ENCODE measurements around the gene EPHA4. TPM values are rescaled to one million over a fixed set of nuclear protein-coding genes. Genes with fewer than 3 reads are reported as not detected.

The EPHA4 gene
- total RNA-seq, 1 donor from 2014 or later = 24.0 TPM

- no peaks in the 10 kb centered on the region for H3K4me1 ChIP-seq (ENCODE audit: control insufficient read depth in 3 of 3, insufficient read depth in 3 of 3, low read length in 3 of 3)
- H3K9ac ChIP-seq (ENCODE audit: low read depth in 1 of 3, low read length in 3 of 3) = no peak overlapping the region
- no peak overlapping the region for H3K27ac ChIP-seq (ENCODE audit: low read depth, low read length)
- H3K36me3 ChIP-seq (ENCODE audit: control insufficient read depth in 3 of 3, insufficient read depth in 3 of 3, low read length in 3 of 3) = peaks cover 0 to 5% (median 0%) of the 10 kb centered on the region in 3 donors
- no peak overlapping the region for H3K4me3 ChIP-seq (ENCODE audit: low read length in 3 of 3)
- no peaks in the 10 kb centered on the region for H3K9me3 ChIP-seq (ENCODE audit: control insufficient read depth in 3 of 3, low read length in 3 of 3)
- no peaks in the 10 kb centered on the region for H3K27me3 ChIP-seq (ENCODE audit: control insufficient read depth in 3 of 3, insufficient read depth in 3 of 3, low read length in 3 of 3)
Observed at GRCh38 chr2:221435171-221435570, 136.9 kb downstream of the EPHA4 start.

GRCh38 chr2:221434142-221434541 is 138.0 kb downstream of the EPHA4 start:
- Histone ChIP-seq H3K9ac (ENCODE audit: low read depth in 1 of 3, low read length in 3 of 3) (no peak overlapping the region), H3K4me1 (ENCODE audit: control insufficient read depth in 3 of 3, insufficient read depth in 3 of 3, low read length in 3 of 3) (no peaks in the 10 kb centered on the region), H3K27me3 (ENCODE audit: control insufficient read depth in 3 of 3, insufficient read depth in 3 of 3, low read length in 3 of 3) (no peaks in the 10 kb centered on the region), H3K9me3 (ENCODE audit: control insufficient read depth in 3 of 3, low read length in 3 of 3) (no peaks in the 10 kb centered on the region), H3K36me3 (ENCODE audit: control insufficient read depth in 3 of 3, insufficient read depth in 3 of 3, low read length in 3 of 3) (peaks cover 0 to 7% (median 0%) of the 10 kb centered on the region in 3 donors), H3K27ac (ENCODE audit: low read depth, low read length) (no peak overlapping the region), H3K4me3 (ENCODE audit: low read length in 3 of 3) (no peak overlapping the region)

GRCh38 chr2:221431477-221431876 is 140.6 kb downstream of the EPHA4 start:
- H3K4me3 ChIP-seq (ENCODE audit: low read length in 3 of 3) = no peak overlapping the region
- no peaks in the 10 kb centered on the region for H3K27me3 ChIP-seq (ENCODE audit: control insufficient read depth in 3 of 3, insufficient read depth in 3 of 3, low read length in 3 of 3)
- no peak overlapping the region for H3K27ac ChIP-seq (ENCODE audit: low read depth, low read length)
- peaks cover 0 to 7% (median 0%) of the 10 kb centered on the region in 3 donors for H3K36me3 ChIP-seq (ENCODE audit: control insufficient read depth in 3 of 3, insufficient read depth in 3 of 3, low read length in 3 of 3)
- no peak overlapping the region for H3K9ac ChIP-seq (ENCODE audit: low read depth in 1 of 3, low read length in 3 of 3)
- H3K4me1 ChIP-seq (ENCODE audit: control insufficient read depth in 3 of 3, insufficient read depth in 3 of 3, low read length in 3 of 3) = no peaks in the 10 kb centered on the region
- no peaks in the 10 kb centered on the region for H3K9me3 ChIP-seq (ENCODE audit: control insufficient read depth in 3 of 3, low read length in 3 of 3)

DNA sequence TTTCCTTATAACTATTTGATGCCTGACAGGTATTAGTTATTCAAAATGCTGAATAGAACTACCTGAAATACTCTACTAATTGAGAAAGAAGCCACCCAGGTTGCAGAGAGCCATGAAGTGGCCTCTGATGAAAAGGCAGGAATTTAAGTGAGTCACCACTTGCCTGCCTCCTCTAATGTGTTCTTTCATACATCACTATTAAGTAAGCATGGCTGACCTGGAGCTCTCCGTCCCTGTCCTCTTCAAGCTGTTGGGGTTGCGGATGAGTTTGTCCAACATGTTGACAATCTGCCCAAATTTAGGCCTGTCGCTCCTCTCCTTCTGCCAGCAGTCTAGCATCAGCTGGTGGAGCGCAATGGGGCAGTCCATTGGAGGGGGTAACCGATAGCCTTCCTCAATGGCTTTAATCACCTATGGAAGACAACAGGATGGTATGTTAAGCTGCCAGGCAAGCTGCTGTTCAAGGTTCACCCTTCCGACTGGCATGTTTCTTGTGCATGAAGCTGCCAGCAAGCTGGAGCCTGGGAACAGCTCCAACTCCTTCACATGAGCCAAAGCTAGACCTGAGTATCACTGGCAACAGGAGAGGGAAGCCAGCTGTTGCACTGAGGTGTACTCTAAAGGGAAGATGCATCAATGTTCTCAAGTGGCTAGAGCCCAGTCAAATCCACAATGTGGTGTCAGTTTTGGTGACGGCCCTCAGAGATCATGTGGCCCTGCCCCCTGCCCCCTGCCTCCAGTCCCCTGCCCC is 142.2 kb downstream of the EPHA4 start:
- no peaks in the 10 kb centered on the region for H3K9me3 ChIP-seq (ENCODE audit: control insufficient read depth in 3 of 3, low read length in 3 of 3)
- peaks cover 0 to 12% (median 0%) of the 10 kb centered on the region in 3 donors for H3K36me3 ChIP-seq (ENCODE audit: control insufficient read depth in 3 of 3, insufficient read depth in 3 of 3, low read length in 3 of 3)
- no peaks in the 10 kb centered on the region for H3K27me3 ChIP-seq (ENCODE audit: control insufficient read depth in 3 of 3, insufficient read depth in 3 of 3, low read length in 3 of 3)
- no peak overlapping the region for H3K9ac ChIP-seq (ENCODE audit: low read depth in 1 of 3, low read length in 3 of 3)
- H3K4me3 ChIP-seq (ENCODE audit: low read length in 3 of 3) = no peak overlapping the region
- no peaks in the 10 kb centered on the region for H3K4me1 ChIP-seq (ENCODE audit: control insufficient read depth in 3 of 3, insufficient read depth in 3 of 3, low read length in 3 of 3)
- H3K27ac ChIP-seq (ENCODE audit: low read depth, low read length) = no peak overlapping the region

GRCh38 chr2:221428896-221429295 is 143.2 kb downstream of the EPHA4 start:
- Histone ChIP-seq H3K4me1 (ENCODE audit: control insufficient read depth in 3 of 3, insufficient read depth in 3 of 3, low read length in 3 of 3) (no peaks in the 10 kb centered on the region), H3K9ac (ENCODE audit: low read depth in 1 of 3, low read length in 3 of 3) (no peak overlapping the region), H3K27ac (ENCODE audit: low read depth, low read length) (no peak overlapping the region), H3K36me3 (ENCODE audit: control insufficient read depth in 3 of 3, insufficient read depth in 3 of 3, low read length in 3 of 3) (peaks cover 0 to 15% (median 0%) of the 10 kb centered on the region in 3 donors), H3K27me3 (ENCODE audit: control insufficient read depth in 3 of 3, insufficient read depth in 3 of 3, low read length in 3 of 3) (no peaks in the 10 kb centered on the region), H3K4me3 (ENCODE audit: low read length in 3 of 3) (no peak overlapping the region), H3K9me3 (ENCODE audit: control insufficient read depth in 3 of 3, low read length in 3 of 3) (no peaks in the 10 kb centered on the region)

- no peak overlapping the region for H3K27ac ChIP-seq (ENCODE audit: low read depth, low read length)
- no peaks in the 10 kb centered on the region for H3K9me3 ChIP-seq (ENCODE audit: control insufficient read depth in 3 of 3, low read length in 3 of 3)
- no peaks in the 10 kb centered on the region for H3K27me3 ChIP-seq (ENCODE audit: control insufficient read depth in 3 of 3, insufficient read depth in 3 of 3, low read length in 3 of 3)
- no peak overlapping the region for H3K9ac ChIP-seq (ENCODE audit: low read depth in 1 of 3, low read length in 3 of 3)
- H3K4me1 ChIP-seq (ENCODE audit: control insufficient read depth in 3 of 3, insufficient read depth in 3 of 3, low read length in 3 of 3) = no peaks in the 10 kb centered on the region
- no peak overlapping the region for H3K4me3 ChIP-seq (ENCODE audit: low read length in 3 of 3)
- peaks cover 0 to 13% (median 0%) of the 10 kb centered on the region in 3 donors for H3K36me3 ChIP-seq (ENCODE audit: control insufficient read depth in 3 of 3, insufficient read depth in 3 of 3, low read length in 3 of 3)
Observed at GRCh38 chr2:221426929-221427328, 145.2 kb downstream of the EPHA4 start.

GRCh38 chr2:221425891-221426290 is 146.2 kb downstream of the EPHA4 start:
- Histone ChIP-seq H3K27ac (ENCODE audit: low read depth, low read length) (no peak overlapping the region), H3K4me3 (ENCODE audit: low read length in 3 of 3) (no peak overlapping the region), H3K4me1 (ENCODE audit: control insufficient read depth in 3 of 3, insufficient read depth in 3 of 3, low read length in 3 of 3) (no peaks in the 10 kb centered on the region), H3K27me3 (ENCODE audit: control insufficient read depth in 3 of 3, insufficient read depth in 3 of 3, low read length in 3 of 3) (no peaks in the 10 kb centered on the region), H3K9me3 (ENCODE audit: control insufficient read depth in 3 of 3, low read length in 3 of 3) (no peaks in the 10 kb centered on the region), H3K9ac (ENCODE audit: low read depth in 1 of 3, low read length in 3 of 3) (no peak overlapping the region), H3K36me3 (ENCODE audit: control insufficient read depth in 3 of 3, insufficient read depth in 3 of 3, low read length in 3 of 3) (peaks cover 0 to 13% (median 0%) of the 10 kb centered on the region in 3 donors)

DNA sequence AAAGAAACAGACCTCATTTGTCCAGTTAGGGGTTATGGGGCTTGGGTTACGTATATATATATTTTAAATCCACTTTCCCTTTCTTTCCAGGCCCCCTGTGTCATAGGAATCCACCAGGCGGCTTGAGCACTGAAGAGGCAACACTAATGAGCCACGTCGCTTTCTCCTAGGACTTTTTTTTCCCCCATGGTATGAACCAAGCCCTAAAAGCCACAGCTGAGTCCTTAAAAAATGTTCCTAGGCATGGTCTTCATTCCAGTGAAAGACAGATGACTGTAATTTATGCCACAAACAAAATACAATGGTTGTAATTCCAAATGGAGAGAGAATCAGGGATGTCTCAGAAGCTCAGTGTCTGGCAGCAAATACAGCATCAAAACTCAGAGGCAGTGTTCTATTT is 146.8 kb downstream of the EPHA4 start:
- H3K4me1 ChIP-seq (ENCODE audit: control insufficient read depth in 3 of 3, insufficient read depth in 3 of 3, low read length in 3 of 3) = no peaks in the 10 kb centered on the region
- no peak overlapping the region for H3K9ac ChIP-seq (ENCODE audit: low read depth in 1 of 3, low read length in 3 of 3)
- no peak overlapping the region for H3K27ac ChIP-seq (ENCODE audit: low read depth, low read length)
- no peaks in the 10 kb centered on the region for H3K27me3 ChIP-seq (ENCODE audit: control insufficient read depth in 3 of 3, insufficient read depth in 3 of 3, low read length in 3 of 3)
- no peaks in the 10 kb centered on the region for H3K9me3 ChIP-seq (ENCODE audit: control insufficient read depth in 3 of 3, low read length in 3 of 3)
- H3K4me3 ChIP-seq (ENCODE audit: low read length in 3 of 3) = no peak overlapping the region
- H3K36me3 ChIP-seq (ENCODE audit: control insufficient read depth in 3 of 3, insufficient read depth in 3 of 3, low read length in 3 of 3) = peaks cover 0 to 13% (median 0%) of the 10 kb centered on the region in 3 donors

DNA sequence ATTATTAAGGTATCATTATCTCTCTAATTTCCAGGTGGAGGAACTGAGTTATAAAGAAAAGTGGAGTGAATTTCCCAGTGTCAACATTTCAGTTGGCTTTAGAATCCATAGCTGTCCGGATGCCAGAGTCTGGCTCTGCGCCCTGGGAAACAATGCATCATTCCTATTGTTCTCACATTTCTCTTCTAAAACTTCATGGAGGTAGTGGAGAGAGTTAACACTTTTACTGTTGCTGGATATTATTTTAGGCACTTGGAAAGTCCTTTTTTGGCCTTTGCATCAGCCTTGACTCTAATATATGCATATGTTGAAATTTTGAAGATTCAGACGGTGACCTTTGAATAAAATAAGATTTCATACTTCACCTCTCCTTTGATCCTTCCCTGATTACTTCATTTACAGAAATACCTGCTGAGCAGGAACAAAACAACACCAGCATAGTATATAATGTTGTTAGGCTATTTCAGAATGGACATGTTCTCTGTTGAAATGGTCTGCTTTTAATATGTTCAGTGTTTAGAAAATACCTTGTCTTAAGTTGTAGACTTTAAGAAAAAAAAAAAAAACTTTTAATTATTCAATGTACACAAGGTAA is 148.8 kb downstream of the EPHA4 start:
- peaks cover 0 to 18% (median 2%) of the 10 kb centered on the region in 3 donors for H3K36me3 ChIP-seq (ENCODE audit: control insufficient read depth in 3 of 3, insufficient read depth in 3 of 3, low read length in 3 of 3)

GRCh38 chr2:221422516-221423209 is 149.4 kb downstream of the EPHA4 start:
- H3K27me3 ChIP-seq (ENCODE audit: control insufficient read depth in 3 of 3, insufficient read depth in 3 of 3, low read length in 3 of 3) = no peaks in the 10 kb centered on the region
- no peak overlapping the region for H3K9ac ChIP-seq (ENCODE audit: low read depth in 1 of 3, low read length in 3 of 3)
- no peak overlapping the region for H3K4me3 ChIP-seq (ENCODE audit: low read length in 3 of 3)
- H3K27ac ChIP-seq (ENCODE audit: low read depth, low read length) = no peak overlapping the region
- no peaks in the 10 kb centered on the region for H3K9me3 ChIP-seq (ENCODE audit: control insufficient read depth in 3 of 3, low read length in 3 of 3)
- peaks cover 0 to 18% (median 2%) of the 10 kb centered on the region in 3 donors for H3K36me3 ChIP-seq (ENCODE audit: control insufficient read depth in 3 of 3, insufficient read depth in 3 of 3, low read length in 3 of 3)
- H3K4me1 ChIP-seq (ENCODE audit: control insufficient read depth in 3 of 3, insufficient read depth in 3 of 3, low read length in 3 of 3) = no peaks in the 10 kb centered on the region

More for the DNA sequence above, 148.8 kb downstream of the EPHA4 start:
- no peak overlapping the region for H3K27ac ChIP-seq (ENCODE audit: low read depth, low read length)
- H3K27me3 ChIP-seq (ENCODE audit: control insufficient read depth in 3 of 3, insufficient read depth in 3 of 3, low read length in 3 of 3) = no peaks in the 10 kb centered on the region
- H3K4me3 ChIP-seq (ENCODE audit: low read length in 3 of 3) = no peak overlapping the region
- no peaks in the 10 kb centered on the region for H3K4me1 ChIP-seq (ENCODE audit: control insufficient read depth in 3 of 3, insufficient read depth in 3 of 3, low read length in 3 of 3)
- no peaks in the 10 kb centered on the region for H3K9me3 ChIP-seq (ENCODE audit: control insufficient read depth in 3 of 3, low read length in 3 of 3)
- no peak overlapping the region for H3K9ac ChIP-seq (ENCODE audit: low read depth in 1 of 3, low read length in 3 of 3)

Data from skeletal muscle tissue (tissue), 4 donors.